Suppressor macrophage treated with lipopolysaccharide for 1 hour (primary cell): ENCODE results near the gene GSK3B.

Source experiments
- DNase-seq, 3 donors: peaks; one replicate each; pipeline ENCODE4 v3.0.0-alpha.2; 2020 to 2022

The GSK3B gene

GRCh38 chr3:119809249-119810017 is 284.8 kb downstream of the GSK3B start:
- DNase-seq: peak in 2 of 3 donors; percentile 14 to 32

- no peak for DNase-seq
Measured at GRCh38 chr3:119808843-119809242, 285.4 kb downstream of the GSK3B start.

- DNase-seq: no peak
Measured at GRCh38 chr3:119808244-119808643, 286.0 kb downstream of the GSK3B start.

DNA sequence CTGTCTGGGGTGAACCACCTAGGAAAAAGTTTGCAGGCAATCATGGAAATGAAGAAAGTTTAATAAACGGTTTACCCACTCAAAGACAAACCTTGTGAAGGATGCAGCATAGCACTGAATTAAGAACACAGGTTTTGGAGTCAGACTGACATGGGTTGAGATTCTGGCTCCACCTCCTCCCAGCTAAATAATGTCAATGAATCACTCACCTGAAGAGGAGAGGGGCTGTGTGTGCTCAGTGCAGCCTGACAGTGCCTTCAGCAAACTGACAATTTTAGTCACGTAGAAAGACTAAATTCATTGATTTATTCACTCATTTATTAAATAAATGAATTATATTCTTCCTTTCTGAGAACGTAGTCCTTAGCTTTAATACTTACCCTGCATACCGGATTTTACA is 293.4 kb downstream of the GSK3B start:
- DNase-seq: no peak

GRCh38 chr3:119796785-119797184 is 297.5 kb downstream of the GSK3B start:
- no peak for DNase-seq

GRCh38 chr3:119796368-119796767 is 297.9 kb downstream of the GSK3B start:
- DNase-seq: no peak

DNA sequence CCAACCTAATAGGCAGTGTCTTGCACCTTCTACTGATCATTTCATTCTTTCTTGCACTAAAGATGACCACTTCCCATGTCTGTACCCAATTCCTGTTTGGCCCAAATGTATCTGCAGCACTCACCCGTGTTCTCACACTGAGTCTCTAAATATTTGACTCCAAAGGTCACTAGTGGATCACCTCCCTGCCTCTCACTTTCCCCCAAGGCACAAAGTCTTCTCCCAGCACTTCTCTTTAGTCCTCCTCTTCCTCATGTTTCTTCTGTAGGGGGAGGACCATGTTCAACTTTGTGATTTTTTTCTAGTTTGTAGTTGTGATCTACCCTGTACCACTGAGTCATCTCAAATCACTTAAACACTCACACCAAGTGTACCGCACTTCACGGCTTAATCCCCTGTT is 298.4 kb downstream of the GSK3B start:
- DNase-seq: no peak

DNA sequence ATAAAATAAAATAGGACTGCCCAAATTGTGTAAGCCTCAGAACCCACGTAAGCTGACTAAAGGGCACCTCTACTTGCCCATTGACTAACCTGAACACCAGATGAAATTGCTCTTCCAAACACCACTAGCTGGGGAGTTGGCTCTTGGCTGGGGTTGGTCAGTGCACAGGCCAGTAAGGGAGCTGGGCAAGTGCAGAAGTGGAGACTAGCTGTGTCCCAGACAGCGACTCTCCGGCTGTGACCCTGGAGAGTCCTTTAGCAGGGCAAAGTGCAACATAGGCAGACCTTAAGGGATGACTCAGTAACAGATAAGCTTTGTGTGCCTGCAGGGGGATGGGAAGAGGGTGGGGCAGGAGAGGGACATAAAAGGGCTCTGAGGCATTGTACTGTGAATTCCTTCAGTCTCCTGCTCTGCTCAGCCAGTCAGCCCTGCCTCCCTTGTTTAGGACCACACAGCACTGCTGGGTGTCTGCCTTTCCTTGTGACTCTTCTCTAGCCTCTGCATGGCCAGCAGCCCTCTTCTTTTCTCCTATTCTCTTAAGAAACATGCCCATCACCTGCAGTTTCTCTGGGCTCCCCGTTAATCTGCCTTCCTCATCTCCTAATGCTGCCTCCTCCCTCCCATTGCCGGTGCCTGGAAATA is 299.2 kb downstream of the GSK3B start:
- DNase-seq: no peak

- DNase-seq: no peak
Measured at GRCh38 chr3:119794401-119794800, 299.8 kb downstream of the GSK3B start.

GRCh38 chr3:119792270-119792669 is 302.0 kb downstream of the GSK3B start:
- no peak for DNase-seq

- DNase-seq: no peak
Measured at GRCh38 chr3:119790369-119790768, 303.9 kb downstream of the GSK3B start.

- no peak for DNase-seq
Measured at GRCh38 chr3:119786409-119786808, 307.8 kb downstream of the GSK3B start.

DNA sequence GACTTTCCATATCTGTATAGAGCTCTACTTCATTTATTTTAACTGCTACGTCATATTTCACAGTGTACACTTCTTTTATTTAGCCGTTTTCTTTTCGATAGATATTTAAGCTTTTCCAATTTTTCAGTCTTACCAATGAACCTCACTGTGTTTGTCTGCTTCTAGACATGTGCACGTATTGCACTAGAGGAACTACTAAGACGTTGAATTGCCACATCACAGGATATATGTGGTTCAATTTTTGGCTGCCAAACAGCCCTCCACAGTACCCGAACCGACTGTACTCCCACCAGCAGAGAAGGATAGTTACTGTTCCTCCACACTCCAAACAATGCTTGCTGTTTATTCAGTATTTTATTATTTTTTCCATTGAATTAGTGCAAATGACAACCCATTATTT is 310.4 kb downstream of the GSK3B start:
- peak in 1 of 3 donors; percentile 35 for DNase-seq

GRCh38 chr3:119783255-119783654 is 311.0 kb downstream of the GSK3B start:
- DNase-seq: no peak

DNA sequence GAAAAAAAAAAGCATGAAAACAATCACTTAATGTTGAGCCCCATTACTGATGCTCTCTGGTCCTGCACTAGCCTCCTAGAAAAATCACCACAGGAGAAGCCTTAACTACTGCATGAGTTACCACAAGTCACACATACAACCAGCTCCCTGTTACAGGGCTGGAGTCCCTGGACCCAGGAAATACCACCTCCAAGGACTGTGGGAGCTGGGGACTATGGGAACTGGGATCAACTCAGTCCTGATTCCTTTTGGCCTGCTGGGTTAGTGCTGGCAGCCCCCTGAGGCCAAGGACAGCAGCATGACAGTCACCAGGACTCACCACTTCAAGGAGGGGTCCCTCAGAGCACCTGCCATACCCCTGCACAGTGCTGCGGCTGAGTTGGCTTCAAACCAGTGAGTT is 311.8 kb downstream of the GSK3B start:
- DNase-seq: no peak

DNA sequence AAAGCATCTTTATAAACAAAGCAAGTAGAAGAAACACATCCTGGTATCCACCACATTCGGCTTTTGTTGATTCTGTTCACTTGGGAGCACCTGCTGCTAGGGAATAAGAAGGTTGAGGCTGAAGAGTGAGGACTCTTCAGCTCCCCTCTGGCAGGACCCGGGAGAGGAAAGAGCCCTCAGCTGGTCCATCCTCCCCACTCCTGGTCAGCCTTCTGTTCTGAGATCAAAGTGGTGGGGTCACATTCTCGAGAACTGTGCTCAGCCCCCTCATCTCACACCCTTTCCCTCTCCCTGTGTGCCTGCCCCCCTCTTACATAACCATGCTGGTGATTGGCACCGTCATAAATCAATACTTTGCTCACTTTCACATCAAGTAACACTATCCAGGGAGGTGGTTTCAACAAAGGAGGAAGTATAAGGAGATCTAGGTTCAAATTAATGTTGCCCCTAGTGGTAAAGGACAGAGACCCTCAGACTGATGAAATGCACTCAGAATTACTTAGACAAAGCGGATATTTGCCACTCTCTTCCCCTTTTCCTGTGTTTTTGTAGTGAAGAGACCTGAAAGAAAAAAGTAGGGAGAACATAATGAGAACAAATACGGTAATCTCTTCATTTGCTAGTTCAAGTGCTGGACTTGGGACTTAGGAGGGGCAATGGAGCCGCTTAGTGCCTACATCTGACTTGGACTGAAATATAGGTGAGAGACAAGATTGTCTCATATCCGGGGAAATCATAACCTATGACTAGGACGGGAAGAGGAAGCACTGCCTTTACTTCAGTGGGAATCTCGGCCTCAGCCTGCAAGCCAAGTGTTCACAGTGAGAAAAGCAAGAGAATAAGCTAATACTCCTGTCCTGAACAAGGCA is 312.7 kb downstream of the GSK3B start, which contains the start of gene NR1I2:
TSS of gene NR1I2 (plus strand) at position 772 of the 869 bp plus-strand sequence.
- no peak for DNase-seq

DNA sequence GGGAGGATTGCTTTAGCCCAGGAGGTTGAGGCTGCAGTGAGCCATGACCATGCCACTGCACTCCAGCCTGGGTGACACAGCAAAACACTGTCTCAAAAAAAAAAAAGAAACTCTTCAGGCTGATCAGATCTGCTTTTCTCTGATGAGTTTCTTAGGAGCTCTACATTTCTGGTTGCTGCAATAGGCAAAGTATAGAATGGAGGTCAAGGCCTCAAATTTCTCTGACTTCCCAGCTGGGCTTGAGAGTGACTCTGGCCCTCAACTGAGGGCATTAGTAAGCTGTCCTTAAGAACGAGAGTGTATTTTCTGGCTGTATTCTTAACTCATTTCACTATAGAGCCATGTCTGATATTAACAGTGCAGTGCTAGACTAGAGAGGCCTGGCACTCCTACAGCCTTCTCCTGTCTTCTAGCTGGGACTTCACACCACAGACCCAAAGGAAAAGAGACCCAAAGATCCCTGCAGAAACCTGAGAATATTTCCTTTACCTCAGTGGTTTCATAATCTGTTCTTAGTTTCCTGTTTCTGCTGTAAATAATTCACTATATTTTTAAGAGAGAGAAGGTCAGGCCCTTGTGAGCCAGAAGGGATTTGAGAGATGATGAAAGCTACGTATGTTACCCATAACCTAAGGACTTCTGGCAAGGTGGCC is 314.4 kb downstream of the GSK3B start:
- no peak for DNase-seq

DNA sequence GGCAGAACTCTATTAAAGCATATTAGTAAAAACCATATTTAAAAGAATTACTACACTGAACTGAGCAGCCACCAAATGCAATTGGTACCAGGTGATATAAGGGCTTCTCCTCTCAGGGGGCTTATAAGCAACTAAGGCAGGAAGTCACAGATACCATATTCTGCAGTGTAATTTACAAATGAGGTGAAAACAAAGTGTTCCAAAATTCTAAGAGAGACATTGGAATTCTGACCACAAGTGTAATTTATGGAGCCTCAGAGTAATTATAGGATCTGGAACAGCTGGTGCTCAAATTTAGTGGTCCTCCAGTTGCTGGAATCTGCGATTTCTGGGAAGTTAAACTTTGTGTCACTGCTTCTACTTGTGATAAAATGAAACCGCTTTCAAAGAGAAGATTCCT is 315.4 kb downstream of the GSK3B start:
- DNase-seq: no peak

DNA sequence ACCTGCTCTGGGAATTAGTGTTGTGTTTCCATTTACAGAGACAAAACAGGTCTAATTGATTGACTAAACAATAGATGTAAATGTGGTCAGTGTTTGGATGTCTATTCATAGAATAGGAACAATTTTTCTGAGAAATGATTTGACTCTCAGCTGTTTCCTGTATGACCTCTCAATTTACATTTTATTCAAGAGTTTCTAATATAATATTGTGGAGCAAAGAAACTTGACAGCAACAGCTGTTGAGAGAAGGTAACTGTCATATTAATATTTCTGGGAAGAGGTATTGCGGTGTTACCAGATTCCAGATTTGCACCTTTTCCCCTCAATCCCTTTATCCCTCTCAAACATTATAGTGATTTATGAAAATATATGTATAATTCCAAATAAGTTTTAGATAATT is 316.1 kb downstream of the GSK3B start:
- no peak for DNase-seq

- no peak for DNase-seq
Measured at GRCh38 chr3:119776304-119776703, 317.9 kb downstream of the GSK3B start.

DNA sequence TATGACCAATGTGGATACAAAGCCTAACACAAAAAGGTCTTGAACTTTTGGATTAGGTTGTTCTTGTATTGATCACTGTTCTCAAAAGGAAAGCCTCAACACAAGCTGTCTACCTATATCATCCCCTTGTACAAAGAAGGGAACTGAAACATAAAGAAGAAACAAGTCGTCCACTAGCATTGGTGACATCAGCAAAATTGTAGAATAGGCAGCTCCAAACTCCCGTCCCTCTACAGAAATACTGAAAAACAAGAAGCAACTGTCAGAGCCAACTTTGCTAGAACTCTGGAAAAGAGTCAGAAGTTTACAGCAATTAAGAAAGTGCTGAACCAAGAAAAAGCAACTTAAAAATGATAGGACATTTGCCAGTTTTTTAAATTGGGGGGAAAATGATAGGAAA is 319.8 kb downstream of the GSK3B start:
- DNase-seq: peak; percentile 28 to 53 (median 47)
